Lower lobe of right lung (tissue), 2 donors: ENCODE data around the gene APPBP2. TPM values are rescaled to one million over a fixed set of nuclear protein-coding genes. Genes with fewer than 3 reads are reported as not detected.

ENCODE experiments used
- ATAC-seq, 2 donors: fragments of 200-7000 bp; cut with Tn5 transposase; one replicate each; pipeline ENCODE4 v1.9.1; 2020 to 2022; ENCODE audit warnings: mild to moderate bottlenecking in 2 of 2, moderate library complexity in 2 of 2
- DNase-seq: peaks from one replicate; pipeline ENCODE4 v3.0.0-alpha.2; 2020
- H3K27ac ChIP-seq: fragments of 200-600 bp; one replicate; pipeline ENCODE4 v1.8.0; 2022
- H3K27me3 ChIP-seq: fragments of 200-600 bp; one replicate; pipeline ENCODE4 v1.8.0; 2022; ENCODE audit warnings: low read depth
- H3K36me3 ChIP-seq: fragments of 200-600 bp; one replicate; pipeline ENCODE4 v1.8.0; 2022; ENCODE audit warnings: mild to moderate bottlenecking
- H3K4me1 ChIP-seq: fragments of 200-600 bp; one replicate; pipeline ENCODE4 v1.8.0; 2022
- H3K4me3 ChIP-seq: fragments of 200-600 bp; one replicate; pipeline ENCODE4 v1.8.0; 2022; ENCODE audit warnings: mild to moderate bottlenecking
- H3K9me3 ChIP-seq: fragments of 200-600 bp; one replicate; pipeline ENCODE4 v1.8.0; 2022
- intact Hi-C: fragments of 100-400 bp; cut with DNase I; formaldehyde crosslinking; loops from one replicate; pipeline ENCODE4 v1.11.0; 2022
- total RNA-seq: library from RNA; stranded (reverse); fragmentation: NEBNext Ultra II Directional; extraction: Animal tissue kit (Norgen Biotek cat#: 25700); gene quantifications from one replicate; pipeline ENCODE4 v1.2.1, GENCODE V29; 2021
- TF ChIP-seq, protein P1 (sequence below): fragments of 200-600 bp; IDR thresholded peaks from one replicate; pipeline ENCODE4 v1.8.0; 2022; ENCODE audit warnings: antibody characterized with exemption, mild to moderate bottlenecking
- donor health status: DM: no; HTN: yes; CAD: no; lungs with severe emphysema.

The APPBP2 gene
- total RNA-seq, 1 donor from 2014 or later, result 49.4 TPM

DNA sequence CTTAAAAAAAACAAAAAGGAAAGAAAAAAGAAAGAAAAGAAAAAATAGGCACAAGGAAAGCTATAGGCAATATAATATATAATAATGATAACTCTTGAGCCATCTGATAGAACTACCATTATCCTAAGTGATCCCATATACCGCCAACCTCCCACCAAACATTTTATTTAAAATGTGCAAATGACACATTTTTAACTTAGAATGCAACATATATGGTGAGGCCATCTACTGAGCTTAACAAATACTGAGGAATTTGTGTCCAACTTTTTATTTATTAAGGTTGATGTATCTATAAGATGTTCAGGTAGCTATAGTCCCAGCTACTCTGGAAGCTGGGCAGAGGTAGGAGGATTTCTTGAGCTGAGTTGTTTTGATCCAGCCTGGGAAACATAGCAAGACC lies 14.4 kb upstream of the APPBP2 start:
- Histone ChIP-seq H3K36me3 (no peaks in the 10 kb centered on the region), H3K4me3 (no peak overlapping the region), H3K9me3 (no peaks in the 10 kb centered on the region), H3K4me1 (no peaks in the 10 kb centered on the region), H3K27ac (no peak overlapping the region), H3K27me3 (no peaks in the 10 kb centered on the region)
- DNase-seq, result no peak
- intact Hi-C loops, result no loop called here
- TF ChIP-seq, protein P1, sequence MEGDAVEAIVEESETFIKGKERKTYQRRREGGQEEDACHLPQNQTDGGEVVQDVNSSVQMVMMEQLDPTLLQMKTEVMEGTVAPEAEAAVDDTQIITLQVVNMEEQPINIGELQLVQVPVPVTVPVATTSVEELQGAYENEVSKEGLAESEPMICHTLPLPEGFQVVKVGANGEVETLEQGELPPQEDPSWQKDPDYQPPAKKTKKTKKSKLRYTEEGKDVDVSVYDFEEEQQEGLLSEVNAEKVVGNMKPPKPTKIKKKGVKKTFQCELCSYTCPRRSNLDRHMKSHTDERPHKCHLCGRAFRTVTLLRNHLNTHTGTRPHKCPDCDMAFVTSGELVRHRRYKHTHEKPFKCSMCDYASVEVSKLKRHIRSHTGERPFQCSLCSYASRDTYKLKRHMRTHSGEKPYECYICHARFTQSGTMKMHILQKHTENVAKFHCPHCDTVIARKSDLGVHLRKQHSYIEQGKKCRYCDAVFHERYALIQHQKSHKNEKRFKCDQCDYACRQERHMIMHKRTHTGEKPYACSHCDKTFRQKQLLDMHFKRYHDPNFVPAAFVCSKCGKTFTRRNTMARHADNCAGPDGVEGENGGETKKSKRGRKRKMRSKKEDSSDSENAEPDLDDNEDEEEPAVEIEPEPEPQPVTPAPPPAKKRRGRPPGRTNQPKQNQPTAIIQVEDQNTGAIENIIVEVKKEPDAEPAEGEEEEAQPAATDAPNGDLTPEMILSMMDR, result no peak
- no peak for ATAC-seq

DNA sequence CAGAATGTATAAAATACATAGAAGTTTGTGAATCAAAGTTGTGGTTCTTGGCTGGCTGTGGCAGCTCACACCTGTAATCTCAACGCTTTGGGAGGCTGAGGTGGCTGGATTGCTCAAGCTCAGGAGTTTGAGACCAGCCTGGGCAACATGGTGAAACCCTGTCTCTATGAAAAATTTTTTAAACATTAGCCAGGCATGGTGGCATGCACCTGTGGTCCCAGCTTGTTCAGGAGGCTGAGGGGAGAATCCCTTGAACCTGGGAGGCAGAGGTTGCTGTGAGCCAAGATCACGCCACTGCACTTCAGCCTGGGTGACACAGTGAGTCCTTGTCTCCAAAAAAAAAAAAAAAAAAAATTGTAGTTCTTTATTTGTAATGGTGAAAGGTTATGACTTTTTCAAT lies 13.8 kb upstream of the APPBP2 start:
- Histone ChIP-seq H3K36me3 (no peaks in the 10 kb centered on the region), H3K4me3 (no peak overlapping the region), H3K9me3 (no peaks in the 10 kb centered on the region), H3K27me3 (no peaks in the 10 kb centered on the region), H3K27ac (no peak overlapping the region), H3K4me1 (no peaks in the 10 kb centered on the region)
- intact Hi-C loops, result no loop called here
- no peak for ATAC-seq
- no peak for DNase-seq
- TF ChIP-seq, protein P1, result no peak

- TF ChIP-seq, protein P1, result no peak
- Histone ChIP-seq H3K27ac (no peak overlapping the region), H3K36me3 (no peaks in the 10 kb centered on the region), H3K27me3 (no peaks in the 10 kb centered on the region), H3K4me3 (no peak overlapping the region), H3K4me1 (no peaks in the 10 kb centered on the region), H3K9me3 (no peaks in the 10 kb centered on the region)
- ATAC-seq (no peak), DNase-seq (no peak)
- intact Hi-C loops, result no loop called here
Observed at GRCh38 chr17:60538726-60539125, 12.7 kb upstream of the APPBP2 start.

DNA sequence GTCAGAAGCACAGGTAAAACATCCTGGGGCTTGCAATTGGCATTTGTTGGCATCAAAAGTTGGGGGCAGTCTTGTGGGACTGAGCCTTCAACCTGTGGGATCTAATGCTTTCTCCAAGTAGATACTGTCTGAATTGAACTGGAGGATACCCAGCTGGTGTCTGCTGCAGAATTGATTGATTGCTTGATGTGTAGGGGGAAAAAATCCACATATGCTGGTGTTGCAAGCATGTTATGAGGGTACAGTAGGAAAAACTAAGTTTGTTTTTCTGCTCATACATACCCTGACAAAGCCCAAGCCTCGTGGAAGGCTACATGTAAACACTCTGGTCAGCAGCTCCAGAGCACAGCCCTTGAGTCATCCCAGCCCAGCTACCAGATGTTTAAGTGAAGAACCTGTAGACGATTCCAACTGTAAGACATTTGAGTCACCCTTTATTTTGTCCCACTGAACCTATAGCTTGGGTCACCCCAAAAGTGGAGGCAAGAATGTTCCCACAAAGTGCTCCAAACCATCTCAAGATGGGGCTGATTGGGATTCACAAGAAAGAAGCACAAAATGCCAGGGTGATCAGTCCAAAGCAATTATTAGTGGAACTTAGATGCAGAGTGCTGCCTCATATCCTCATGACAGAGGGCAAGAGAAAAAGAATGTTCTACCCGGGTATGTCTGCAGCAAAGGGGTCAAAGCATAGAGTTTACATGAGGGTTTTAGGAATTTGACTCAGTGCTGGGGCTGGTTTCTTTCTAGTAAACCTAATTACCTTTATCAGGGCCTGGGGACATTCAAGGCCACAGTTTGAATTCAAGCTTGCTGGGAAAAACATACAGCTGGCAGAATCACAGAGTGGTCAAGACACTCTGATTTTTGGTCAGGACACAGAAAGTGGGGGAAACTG lies 9.6 kb upstream of the APPBP2 start:
- DNase-seq (no peak), ATAC-seq (no peak)
- no peaks in the 10 kb centered on the region for H3K4me1 ChIP-seq
- TF ChIP-seq, protein P1, result no peak
- H3K36me3 ChIP-seq, result no peaks in the 10 kb centered on the region
- no peaks in the 10 kb centered on the region for H3K9me3 ChIP-seq
- no peaks in the 10 kb centered on the region for H3K27me3 ChIP-seq
- intact Hi-C loops, result no loop called here
- H3K4me3 ChIP-seq, result no peak overlapping the region
- no peak overlapping the region for H3K27ac ChIP-seq

- H3K4me3 ChIP-seq, result no peak overlapping the region
- DNase-seq, result no peak
- no peaks in the 10 kb centered on the region for H3K4me1 ChIP-seq
- no peaks in the 10 kb centered on the region for H3K36me3 ChIP-seq
- TF ChIP-seq, protein P1, result no peak
- intact Hi-C loops, result no loop called here
- no peak overlapping the region for H3K27ac ChIP-seq
- no peak for ATAC-seq
- H3K9me3 ChIP-seq, result no peaks in the 10 kb centered on the region
- no peaks in the 10 kb centered on the region for H3K27me3 ChIP-seq
Observed at GRCh38 chr17:60534613-60535157, 8.6 kb upstream of the APPBP2 start.
